Embryonic facial prominence (tissue), 1 donor: ENCODE data around the gene ZNF284.
A peak's percentile ranks its signal among the peaks of the same experiment; 100 is the strongest.

Source experiments
- DNase-seq: peaks from one replicate; pipeline ENCODE4 v3.0.0-alpha.2; 2016; ENCODE audit errors: extremely low spot score

ZNF284 gene

DNA sequence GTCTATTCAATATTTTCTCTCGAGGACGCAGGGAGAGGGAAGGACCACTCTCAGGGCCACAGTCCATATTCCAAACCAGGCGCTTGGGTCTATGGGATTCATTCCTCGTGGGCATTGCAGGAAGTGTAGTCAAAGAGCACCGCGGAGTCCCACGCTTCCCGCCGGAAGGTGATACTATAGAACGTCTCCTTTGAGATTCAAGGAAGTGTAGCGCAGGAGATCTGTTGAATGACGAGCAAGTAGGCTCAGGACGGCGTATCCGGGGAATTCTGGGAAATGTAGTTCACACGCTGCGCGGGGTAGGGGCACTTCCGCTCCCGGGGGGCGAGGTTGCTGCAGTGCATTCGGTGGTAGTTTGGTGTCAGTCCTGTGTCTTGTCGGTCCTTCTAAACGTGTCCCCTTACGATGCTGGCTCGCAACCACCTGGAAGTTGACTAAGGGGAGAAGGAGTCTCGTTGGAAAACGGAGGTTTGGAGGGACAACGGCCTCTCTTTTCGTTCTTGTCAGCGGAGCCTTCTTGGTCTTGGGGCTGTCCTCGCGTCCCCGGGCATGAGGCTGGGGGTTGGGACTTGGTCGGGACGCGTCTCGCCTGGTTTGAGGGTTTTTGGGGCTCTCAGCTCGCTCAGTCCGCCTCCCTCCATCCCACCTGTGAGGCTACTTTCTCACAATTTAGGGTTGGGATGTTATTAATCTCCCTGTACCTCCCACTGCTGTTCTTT lies at the start of gene ZNF284:
TSS of gene ZNF284 (plus strand) at position 336 of the 719 bp plus-strand sequence. CDS start 4,231 bp downstream, outside the sequence.
- DNase-seq = peak; percentile 81

DNA sequence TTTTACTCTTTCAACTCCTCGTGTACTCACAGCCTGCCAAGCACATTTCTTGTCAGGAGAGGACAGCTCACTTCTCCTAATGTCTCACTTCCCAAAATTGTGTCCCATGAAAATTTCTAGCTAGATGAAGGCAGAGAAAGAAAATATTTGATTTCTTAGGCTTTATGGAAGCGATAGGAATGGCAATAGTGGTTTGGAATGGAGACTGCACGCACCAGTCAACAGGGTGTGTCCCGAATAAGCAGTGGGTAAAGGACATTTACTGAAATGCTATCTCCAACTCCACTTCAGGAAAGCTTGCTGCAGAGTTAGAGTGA lies 47.1 kb upstream of the ZNF284 start:
- no peak for DNase-seq

DNA sequence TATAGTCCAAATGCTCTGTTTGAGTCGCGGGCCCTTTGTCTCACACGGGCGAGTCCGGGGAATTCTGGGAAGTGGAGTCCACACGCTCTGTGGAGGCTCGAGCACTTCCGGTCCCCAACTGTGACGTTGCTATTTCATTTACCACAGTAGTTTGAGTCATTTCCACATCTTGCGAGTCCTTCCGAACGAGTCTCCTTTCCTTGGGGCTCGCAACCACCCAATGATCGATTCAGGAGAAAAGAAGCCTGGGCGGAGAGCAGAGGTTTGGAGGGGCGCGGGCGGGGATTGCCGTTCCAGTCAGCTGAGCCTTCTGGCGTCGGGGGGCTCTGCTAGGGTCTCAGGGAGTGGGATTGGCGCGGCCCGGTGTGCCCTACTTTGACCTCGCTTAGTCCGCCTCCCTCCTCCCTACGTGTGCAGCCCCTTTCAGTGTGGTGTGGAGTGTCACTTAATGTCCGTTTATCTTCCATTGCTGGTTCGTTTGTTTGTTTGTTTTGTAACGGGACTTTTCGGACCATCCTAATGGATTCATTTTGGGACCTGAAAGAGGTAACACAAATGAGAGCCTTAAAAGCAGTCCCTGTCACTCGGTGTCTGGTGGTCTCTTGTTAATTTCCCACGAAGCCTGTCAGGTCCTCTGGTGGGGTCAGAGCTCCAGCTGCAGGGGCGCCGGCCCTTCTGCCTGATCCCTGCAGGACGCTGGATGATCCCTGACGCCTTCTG lies 46.6 kb upstream of the ZNF284 start, which contains the start of gene ZNF222:
TSS of gene ZNF222 (plus strand) at position 163 of the 720 bp plus-strand sequence. CDS start at position 221, 58 bp downstream.
- DNase-seq = peak; percentile 82

DNA sequence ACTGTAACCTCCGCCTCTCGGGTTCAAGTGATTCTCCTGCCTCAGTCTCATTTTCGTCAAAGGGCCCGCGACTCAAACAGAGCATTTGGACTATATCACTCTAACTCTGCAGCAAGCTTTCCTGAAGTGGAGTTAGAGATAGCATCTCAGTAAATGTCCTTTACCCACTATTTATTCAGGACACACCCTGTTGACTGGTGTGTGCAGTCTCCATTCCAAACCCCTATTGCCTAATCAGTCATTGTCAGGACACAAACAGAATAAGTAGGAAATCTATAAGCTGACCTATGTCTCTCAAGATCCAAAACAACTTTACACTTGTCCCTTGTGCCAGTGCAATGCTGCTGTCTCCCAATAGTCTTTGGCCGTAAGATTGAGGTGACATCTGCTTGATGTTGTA lies 45.3 kb upstream of the ZNF284 start:
- no peak for DNase-seq

DNA sequence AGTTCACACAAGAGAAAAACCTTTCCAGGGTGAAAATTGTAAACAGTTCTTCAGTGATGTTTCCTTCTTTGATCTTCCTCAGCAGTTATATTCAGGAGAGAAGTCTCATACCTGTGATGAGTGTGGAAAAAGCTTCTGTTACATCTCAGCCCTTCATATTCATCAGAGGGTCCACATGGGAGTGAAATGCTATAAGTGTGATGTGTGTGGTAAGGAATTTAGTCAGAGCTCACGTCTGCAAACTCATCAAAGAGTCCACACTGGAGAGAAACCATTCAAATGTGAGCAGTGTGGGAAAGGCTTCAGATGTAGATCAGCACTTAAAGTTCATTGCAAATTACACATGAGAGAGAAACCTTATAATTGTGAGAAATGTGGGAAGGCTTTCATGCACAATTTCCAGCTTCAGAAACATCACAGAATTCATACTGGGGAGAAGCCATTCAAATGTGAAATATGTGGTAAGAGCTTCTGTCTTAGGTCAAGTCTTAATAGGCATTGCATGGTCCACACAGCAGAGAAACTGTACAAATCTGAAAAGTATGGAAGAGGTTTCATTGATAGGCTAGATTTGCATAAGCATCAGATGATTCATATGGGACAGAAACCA lies 39.9 kb upstream of the ZNF284 start:
- DNase-seq = no peak

DNA sequence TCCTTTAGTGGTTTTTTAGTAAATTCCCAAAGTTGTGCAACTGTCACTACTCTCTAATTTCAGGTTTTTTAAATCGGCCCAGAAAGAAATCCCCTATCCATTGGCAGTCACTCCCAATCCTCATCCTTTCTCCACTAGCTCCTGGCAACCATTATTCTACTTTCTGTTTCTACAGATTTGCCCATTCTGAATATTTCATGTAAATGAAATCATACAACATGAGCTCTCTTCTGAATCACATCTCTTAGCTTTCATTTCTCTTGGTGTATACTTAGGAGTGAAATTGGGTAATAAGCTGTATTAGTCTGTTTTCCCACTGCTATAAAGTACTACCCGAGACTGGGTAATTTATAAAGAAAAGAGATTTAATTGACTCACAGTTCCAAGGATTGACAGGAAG lies 29.8 kb upstream of the ZNF284 start:
- no peak for DNase-seq

DNA sequence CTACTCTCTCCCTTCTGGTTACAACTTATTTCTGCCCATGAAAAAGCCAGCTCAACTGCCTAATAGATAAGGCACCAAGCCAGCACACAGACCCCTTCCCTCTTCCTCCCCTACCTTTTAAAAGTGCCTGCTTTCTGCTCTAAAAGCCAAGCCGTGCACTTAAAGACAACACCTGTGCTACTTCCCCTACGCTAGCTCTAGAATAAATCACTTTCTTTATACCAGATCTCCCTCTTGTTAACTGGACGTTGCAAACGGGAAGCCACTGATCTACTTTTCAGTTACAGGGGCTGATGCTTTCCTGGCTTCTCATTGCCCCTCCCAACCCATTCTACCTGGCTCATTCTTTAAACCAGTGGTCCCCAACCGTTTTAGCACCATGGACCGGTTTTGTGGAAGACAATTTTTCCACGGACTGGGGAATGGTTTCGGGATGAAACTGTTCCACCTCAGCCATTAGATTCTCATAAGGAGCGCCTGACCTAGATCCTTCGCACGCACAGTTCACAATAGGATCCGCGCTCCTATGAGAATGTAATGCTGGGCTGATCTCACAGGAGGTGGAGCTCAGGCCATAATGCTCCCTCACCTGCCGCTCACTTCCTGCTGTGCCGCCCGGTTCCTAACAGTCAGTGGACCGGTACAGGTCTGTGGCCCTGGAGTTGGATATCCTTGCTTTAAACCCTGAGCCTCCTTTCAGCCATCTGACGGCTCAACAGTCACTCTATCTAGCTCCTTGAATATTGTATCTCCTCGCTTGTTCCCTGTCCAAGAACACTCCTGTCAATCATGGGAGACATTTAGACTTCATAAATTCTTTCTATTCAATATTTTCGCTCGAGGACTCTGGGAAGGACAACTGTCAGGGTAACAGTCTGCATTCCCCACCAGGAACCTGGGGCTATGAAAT lies 21.0 kb upstream of the ZNF284 start:
- no peak for DNase-seq

DNA sequence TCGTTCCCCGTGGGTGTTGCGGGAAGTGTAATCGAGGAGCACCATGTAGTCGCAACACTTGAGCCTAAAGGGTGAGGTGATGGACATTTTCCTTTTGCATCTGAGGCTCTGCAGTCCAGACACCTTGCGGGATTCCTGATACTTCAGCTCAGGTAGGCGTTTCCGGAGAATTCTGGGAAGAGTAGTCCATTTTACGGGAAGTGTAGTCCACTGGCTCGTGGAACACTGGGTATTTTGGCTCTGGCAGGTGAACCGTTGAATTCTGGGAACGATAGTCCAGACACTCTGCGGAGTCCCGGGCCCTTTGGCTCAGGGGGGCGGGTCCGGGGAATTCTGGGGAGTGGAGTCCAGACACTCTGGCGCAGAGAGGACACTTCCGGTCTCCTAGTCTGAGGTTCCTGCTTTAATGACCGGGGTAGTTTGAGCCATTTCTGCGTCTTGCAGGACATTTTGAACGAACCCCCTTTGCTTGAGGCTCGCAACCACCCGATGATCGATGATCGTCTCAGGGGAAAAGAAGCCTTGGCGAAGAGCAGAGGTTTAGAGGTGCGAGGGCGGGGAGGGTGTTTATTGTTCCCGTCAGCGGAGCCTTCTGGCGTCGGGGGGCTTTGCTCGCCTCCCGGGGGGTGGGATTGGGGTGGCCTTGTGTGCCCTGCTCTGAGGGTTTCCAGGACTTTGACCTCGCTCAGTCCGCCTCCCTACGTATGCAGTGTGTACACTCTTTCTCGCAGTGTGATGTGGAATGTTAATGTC lies 20.1 kb upstream of the ZNF284 start, which contains the start of gene ZNF223:
TSS of gene ZNF223 (plus strand) at position 387 of the 753 bp plus-strand sequence. CDS start 3,141 bp downstream, outside the sequence.
- peak; percentile 93 for DNase-seq

DNA sequence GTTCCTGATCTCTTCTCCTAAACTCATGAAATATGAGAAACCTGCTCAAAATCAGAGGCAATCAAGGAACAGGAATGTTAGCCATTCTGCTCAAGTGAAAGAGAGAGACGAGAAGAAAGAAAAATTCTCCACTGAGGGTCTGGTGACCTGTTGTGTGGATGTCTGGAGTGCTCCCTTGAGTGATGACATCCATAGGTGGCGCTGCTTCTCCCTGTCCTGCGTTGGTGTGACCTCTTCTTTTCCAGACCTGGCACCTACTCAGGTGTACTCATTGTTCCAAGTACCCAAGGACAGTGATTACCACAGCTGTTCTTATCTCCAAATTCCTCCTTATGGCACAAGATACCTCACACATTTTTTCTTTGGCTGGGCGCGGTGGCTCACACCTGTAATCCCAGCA lies 16.1 kb upstream of the ZNF284 start:
- DNase-seq = no peak

DNA sequence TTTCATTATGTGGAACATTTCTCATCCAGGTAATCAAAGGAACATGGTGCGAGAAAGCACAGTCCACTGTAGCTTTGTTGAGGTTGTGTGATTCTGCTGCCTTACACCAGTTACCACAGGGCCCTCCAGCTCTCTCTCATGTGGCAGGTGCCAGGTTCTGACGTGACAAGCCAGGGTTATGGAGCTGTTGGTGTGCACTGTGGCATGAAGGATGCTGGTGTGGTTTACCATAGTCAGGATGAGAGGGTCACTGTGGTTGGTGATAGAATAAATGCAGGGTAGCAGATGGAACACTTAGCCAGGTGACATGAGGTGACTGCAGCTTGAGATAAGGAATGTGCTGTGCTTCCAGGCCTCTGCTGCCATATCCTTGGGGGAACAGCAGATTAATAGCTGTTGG lies 12.7 kb upstream of the ZNF284 start:
- DNase-seq = no peak

DNA sequence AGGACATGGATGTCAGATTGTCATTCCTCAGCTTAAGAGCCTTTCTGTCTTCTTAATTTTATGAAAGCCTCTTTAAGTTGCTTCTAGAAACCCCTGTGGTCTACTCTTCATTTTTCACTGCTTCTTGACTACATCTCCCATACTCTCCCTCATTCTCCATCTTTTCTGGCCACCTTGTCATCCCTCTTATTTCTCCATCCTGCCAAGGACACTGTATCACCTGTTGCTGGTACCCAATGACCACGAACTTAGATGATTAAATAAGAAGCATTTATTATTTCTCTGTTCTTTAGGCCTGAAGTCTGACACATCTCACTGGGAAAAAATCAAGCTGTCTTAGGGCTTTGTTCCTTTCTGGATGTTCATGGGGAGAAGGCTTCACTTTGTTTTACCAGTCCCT lies 10.9 kb upstream of the ZNF284 start:
- no peak for DNase-seq

DNA sequence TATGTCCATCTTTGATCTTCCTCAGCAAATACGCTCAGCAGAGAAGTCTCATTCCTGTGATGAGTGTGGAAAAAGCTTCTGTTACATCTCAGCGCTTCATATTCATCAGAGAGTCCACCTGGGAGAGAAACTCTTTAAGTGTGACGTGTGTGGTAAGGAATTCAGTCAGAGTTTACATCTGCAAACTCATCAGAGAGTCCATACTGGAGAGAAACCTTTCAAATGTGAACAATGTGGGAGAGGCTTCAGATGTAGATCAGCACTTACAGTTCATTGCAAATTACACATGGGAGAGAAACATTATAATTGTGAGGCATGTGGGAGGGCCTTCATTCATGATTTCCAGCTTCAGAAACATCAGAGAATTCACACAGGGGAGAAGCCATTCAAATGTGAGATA lies 5.7 kb upstream of the ZNF284 start:
- DNase-seq = no peak

DNA sequence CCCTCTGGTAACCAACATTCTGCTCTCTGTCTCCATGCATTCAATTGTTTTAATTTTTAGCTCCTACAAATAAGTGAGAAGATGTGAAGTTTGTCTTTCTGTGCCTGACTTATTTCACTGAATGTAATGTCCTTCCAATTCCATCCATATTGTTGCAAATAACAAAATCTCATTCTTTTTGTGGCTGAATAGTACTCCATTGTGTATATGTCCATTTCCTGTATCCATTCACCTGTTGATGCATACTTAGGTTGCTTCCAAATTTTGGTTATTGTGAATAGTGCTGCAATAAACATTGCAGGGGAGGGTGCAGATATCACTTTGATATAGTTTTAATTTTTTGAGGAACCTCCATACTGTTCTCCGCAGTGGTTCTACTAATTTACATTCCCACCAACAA lies 2.5 kb upstream of the ZNF284 start:
- no peak for DNase-seq

DNA sequence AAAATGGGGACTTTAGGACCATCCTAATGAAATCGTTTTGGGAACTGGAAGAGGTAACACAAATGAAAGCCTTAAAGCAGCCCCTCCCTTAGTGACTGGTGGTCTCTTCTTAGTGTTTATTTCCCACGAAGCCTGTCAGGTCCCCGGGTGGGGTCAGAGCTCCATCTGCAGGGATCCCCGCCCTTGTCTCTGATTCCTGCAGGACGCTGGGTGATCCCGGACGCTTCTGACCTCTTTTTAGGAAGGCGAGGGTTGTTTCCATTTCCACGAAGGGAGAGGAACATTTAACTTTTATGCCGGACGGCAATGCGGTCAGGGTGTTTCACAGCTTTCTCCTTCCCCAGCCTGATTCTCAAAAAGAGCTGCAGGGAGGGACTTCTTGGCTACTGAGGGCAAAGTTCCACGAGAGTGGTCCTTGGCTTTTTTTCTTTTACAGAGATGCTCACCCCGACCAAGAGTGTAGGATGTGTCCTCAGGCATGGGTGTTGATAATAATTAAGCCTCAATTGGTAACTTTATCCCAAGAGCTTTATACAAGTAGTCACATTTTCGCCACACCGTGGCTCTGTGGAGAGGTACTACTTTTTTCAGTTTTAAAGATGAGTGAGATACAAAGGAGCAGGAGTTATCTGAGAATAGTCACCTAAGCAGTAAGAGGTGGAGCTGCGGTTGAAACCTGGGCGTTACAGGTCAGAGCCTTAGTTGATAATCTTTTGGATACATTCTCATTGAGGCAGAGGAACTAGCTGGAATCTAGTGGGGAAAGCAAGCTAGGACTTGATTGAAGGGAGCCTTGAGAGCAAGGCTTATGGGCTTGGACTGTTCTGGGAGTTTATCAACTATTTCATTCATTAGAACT lies 813 bp downstream of the ZNF284 start:
- DNase-seq = no peak

DNA sequence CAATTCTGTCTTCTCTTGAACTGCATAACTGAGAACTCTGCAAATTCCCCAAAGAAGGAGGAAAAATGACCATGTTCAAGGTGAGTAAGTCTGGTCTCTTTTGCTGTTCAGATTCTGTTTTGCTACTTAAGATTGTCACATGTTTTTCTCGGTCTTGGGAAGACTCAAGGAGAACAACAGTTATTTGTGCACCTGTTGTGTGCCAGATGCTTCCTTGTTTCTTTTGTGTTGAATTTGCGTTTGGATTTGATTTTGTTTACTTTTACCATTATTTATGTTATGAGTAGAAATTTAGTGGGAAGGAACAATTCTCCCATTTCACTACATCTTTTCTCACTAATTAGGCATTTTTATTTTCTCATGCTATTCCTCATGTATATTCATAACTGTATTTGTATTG lies 4.4 kb downstream of the ZNF284 start:
- DNase-seq = no peak

DNA sequence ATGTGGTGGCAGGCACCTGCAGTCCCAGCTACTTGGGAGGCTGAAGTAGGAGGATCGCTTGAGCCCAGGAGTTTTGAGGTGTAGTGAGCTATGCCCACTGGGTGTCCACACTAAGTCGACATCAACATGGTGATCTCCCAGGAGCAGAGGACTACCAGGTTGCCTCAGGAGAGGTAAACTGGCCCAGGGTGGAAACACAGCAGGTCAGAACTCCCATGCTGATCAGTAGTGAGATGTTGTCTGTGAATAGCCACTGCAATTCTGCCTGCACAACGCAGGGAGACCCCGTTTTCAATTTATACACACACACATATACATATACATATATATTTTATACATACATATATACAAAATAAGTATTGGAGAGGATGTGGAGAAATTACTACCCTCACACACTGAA lies 20.1 kb downstream of the ZNF284 start:
- DNase-seq = no peak

DNA sequence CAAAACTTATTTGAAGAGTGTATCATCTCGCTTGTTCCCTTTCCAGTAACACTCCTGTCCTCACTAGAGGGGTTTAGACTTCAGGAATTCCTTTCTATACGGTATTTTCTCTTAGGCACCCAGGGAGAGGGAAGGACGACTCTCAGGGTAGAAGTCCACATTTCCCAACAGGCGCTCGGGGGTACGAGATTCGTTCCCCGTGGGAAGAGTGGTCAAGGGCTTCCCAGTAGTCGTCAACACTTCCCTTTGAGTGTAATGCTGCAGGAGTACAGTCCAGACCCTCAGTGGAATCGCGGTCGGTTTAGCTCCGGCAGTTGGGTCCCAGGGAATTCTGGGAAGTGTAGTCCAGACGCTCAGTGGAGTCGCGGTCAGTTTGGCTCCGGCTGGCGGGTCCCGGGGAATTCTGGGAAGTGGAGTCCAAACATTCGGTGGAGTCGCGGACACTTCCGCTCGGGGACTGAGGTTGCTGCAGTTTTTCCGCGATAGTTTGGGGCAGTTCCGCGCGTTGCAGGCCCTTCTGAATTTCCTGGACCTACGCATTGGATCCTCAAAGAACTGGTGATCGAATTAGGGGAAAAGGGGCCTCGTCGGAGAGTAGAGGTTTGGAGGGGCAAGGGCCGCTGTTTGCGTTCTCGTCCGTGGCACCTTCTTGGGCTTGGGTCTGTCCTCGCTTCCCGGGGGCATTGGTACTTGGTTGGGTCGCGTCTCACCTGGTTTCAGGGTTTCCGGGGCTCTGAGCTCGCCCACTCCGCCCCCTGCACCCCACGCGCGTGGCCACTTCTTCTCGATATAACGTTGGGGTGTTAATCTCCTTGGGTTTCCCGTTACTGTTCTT lies 22.2 kb downstream of the ZNF284 start, which contains the start of gene ZNF224:
TSS of gene ZNF224 (plus strand) at position 431 of the 835 bp plus-strand sequence. CDS start 3,513 bp downstream, outside the sequence.
- DNase-seq = peak; percentile 88

DNA sequence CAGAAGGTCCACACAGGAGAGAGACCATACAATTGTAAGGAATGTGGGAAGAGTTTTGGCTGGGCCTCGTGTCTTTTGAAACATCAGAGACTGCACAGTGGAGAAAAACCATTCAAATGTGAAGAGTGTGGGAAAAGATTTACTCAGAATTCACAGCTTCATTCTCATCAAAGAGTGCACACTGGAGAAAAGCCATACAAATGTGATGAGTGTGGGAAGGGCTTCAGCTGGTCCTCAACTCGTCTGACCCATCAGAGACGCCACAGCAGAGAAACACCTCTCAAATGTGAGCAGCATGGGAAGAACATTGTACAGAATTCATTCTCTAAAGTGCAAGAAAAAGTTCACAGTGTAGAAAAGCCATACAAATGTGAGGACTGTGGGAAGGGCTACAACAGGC lies 35.8 kb downstream of the ZNF284 start:
- no peak for DNase-seq

DNA sequence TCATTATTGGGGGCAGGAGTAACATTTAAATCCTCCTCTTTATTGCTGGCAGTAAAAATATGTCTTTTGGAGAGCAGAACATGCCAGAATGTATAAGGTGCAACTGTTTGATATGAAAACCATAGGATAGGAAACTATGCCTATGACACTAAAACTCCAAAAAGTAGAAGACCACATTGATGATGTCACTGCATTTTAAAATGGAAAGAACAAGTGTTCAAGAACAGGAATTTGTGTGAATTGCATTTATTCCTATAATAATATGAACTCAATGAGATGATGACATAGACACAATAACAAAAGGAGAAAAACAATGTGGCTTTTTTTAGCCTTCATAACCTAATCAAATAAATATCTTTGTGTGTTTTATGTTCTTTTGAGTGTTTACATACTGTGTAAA lies 37.5 kb downstream of the ZNF284 start:
- DNase-seq = no peak
